Memory B cell (primary cell): ENCODE results near the gene FBXL14.

Source experiments
- ATAC-seq: fragments of 150-1000 bp; cut with Tn5 transposase; 2 replicates; pipeline ENCODE4 v1.10.0; 2021; ENCODE audit warnings: low read depth, mild to moderate bottlenecking, moderate library complexity
- DNase-seq, 2 donors: peaks; one replicate each; pipeline ENCODE4 v3.0.0; 2022; ENCODE audit warnings: low spot score in 2 of 2
- H3K27ac Mint-ChIP-seq: one replicate; pipeline ENCODE4 v1.8.0; 2022; ENCODE audit warnings: mild to moderate bottlenecking, moderate library complexity, mixed read lengths
- H3K27me3 Mint-ChIP-seq: one replicate; pipeline ENCODE4 v1.8.0; 2022; ENCODE audit warnings: mixed read lengths
- H3K36me3 Mint-ChIP-seq: one replicate; pipeline ENCODE4 v1.8.0; 2022; ENCODE audit warnings: mild to moderate bottlenecking, mixed read lengths
- H3K4me1 Mint-ChIP-seq: one replicate; pipeline ENCODE4 v1.8.0; 2022; ENCODE audit warnings: mixed read lengths
- H3K4me3 Mint-ChIP-seq: one replicate; pipeline ENCODE4 v1.8.0; 2022; ENCODE audit warnings: mild to moderate bottlenecking, moderate library complexity, mixed read lengths
- H3K9me3 Mint-ChIP-seq: one replicate; pipeline ENCODE4 v1.8.0; 2022; ENCODE audit warnings: mixed read lengths

FBXL14 gene

DNA sequence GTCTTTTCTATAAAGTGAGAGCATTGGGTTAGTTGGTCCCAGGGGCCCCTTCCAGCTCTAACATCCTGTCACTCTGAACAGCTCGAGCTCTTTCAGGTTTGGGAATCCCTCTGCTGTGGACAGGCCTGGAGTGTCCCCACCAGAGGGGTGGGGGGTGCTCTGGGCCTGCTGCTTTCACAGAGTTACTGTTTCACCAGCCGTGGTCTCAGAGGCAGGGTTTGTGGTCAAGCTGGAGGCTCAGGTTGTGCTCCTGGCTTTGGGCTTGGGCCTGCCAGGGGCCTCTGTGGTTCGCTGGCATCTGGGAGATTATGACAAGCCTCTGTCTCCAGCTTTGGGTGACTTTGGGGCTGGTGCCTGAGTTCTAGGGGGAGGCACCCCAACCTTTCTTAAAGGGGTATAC is 59.6 kb downstream of the FBXL14 start:
- peaks cover 18% of the 10 kb centered on the region for H3K27me3 Mint-ChIP-seq
- H3K36me3 Mint-ChIP-seq: no peaks in the 10 kb centered on the region
- no peak for ATAC-seq
- peaks cover 16% of the 10 kb centered on the region for H3K4me1 Mint-ChIP-seq
- H3K27ac Mint-ChIP-seq: no peak overlapping the region
- H3K4me3 Mint-ChIP-seq: no peak overlapping the region
- H3K9me3 Mint-ChIP-seq: no peaks in the 10 kb centered on the region
- DNase-seq: no peak

DNA sequence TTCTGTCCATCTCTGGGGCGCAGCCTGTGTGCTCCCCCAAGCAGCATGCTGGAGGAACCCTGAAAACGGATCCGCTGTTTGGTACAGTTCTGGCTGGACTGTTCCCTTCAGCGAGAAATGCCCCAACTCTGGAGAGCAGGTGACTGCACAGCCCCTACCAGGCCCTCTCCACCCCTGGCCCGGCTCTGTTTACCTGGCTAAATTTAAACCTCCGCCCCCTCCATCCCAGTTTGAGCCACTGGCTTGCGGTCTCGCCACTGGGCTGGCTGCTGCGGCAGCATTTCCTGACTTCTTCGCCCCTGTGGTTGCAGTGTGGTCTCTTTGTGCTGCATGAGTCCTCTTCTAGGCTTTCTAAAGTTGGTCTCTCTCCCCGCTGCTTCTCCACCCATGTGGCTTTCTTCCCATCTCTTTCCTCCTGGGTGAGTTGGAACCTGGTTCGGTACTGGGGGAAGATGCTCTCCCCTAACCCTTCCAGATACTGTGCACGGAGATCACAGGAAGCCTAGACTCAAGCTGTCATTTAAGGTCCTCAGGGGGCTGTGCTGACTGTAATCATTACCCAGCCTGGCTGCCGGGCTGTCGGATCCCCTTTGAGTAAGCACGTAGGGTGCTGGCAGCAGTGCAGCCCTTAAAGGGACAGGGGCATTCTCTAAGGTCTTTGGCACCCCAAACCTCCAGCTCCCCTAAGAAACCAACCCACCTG is 60.6 kb downstream of the FBXL14 start:
- peaks cover 20% of the 10 kb centered on the region for H3K27me3 Mint-ChIP-seq
- ATAC-seq: peak; percentile 36
- no peak for DNase-seq
- peak overlapping the region; percentile 76 for H3K4me3 Mint-ChIP-seq
- no peaks in the 10 kb centered on the region for H3K9me3 Mint-ChIP-seq
- peaks cover 18% of the 10 kb centered on the region for H3K4me1 Mint-ChIP-seq
- no peaks in the 10 kb centered on the region for H3K36me3 Mint-ChIP-seq
- H3K27ac Mint-ChIP-seq: peak overlapping the region; percentile 3

DNA sequence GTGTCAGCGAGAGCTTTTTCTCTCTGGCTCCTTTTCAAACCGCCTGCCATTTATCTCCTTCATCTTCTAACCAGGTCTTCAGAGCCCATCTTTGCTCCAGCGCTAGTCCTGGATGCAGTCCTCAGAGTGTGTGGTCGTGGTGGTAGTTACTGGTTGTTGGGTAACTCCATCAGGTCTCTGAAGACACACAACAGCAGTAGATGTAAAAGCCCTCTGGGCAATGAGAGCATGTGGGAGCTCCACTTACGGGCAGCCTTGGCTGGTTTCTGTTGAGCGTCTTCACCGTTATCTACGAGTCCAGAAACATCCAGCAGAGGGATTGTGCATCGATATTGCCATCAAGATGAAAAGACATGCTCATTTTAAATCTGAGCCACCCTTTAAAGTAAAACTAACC is 61.2 kb downstream of the FBXL14 start:
- Mint-ChIP-seq H3K36me3 (no peaks in the 10 kb centered on the region), H3K4me1 (peaks cover 18% of the 10 kb centered on the region), H3K4me3 (peak overlapping the region; percentile 76), H3K27ac (no peak overlapping the region), H3K27me3 (peaks cover 23% of the 10 kb centered on the region), H3K9me3 (no peaks in the 10 kb centered on the region)
- ATAC-seq (peak; percentile 61), DNase-seq (no peak)

DNA sequence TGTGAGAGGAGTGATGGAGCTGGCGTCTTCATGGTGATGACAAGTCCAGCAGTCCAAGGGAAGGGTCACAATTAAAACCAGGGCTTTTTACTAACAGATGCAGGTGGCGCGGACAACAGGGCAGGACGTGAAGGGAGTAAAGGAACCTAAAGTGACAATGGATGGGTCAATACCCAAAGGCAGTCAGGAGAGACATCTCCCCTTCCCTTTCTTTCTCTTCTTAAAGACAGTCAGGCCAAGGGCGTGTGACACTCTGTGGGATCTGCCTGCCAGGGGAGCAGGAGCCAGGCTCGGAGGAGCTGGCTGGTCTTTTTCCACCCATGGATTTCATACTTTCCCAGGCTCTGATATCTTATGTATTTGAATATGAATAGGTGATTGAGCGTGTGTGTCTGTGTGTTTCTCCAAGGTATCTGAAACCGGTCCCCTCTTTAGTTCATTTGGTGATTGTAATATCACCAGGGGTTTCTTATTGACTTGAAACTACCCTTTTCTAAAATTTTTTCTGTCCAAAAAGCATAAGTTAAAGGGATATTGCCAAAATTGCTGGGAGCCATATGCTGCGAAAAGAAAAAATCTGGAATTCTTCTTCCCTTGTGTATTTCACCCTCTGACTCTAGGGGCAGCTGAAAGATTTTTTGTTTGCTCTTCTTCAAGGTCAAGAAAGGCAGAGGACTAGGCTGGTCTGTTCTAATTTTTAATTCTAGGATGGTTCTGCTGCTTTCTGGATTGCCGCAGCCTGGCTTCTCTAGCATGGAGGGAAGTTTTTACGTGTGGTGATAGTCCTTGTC is 61.8 kb downstream of the FBXL14 start:
- H3K4me1 Mint-ChIP-seq: peaks cover 18% of the 10 kb centered on the region
- no peak for DNase-seq
- no peaks in the 10 kb centered on the region for H3K36me3 Mint-ChIP-seq
- H3K4me3 Mint-ChIP-seq: peak overlapping the region; percentile 76
- no peak overlapping the region for H3K27ac Mint-ChIP-seq
- peaks cover 26% of the 10 kb centered on the region for H3K27me3 Mint-ChIP-seq
- no peaks in the 10 kb centered on the region for H3K9me3 Mint-ChIP-seq
- no peak for ATAC-seq

GRCh38 chr12:1531654-1532374 is 62.6 kb downstream of the FBXL14 start:
- no peaks in the 10 kb centered on the region for H3K36me3 Mint-ChIP-seq

GRCh38 chr12:1531153-1531653 is 63.2 kb downstream of the FBXL14 start:
- Mint-ChIP-seq H3K36me3 (no peaks in the 10 kb centered on the region), H3K27ac (no peak overlapping the region), H3K27me3 (peaks cover 25% of the 10 kb centered on the region), H3K4me3 (peak overlapping the region; percentile 74), H3K9me3 (no peaks in the 10 kb centered on the region), H3K4me1 (peaks cover 18% of the 10 kb centered on the region)
- ATAC-seq (peak; percentile 6), DNase-seq (peak; percentile 7 to 48)

More at GRCh38 chr12:1531654-1532374, 62.6 kb downstream of the FBXL14 start:
- DNase-seq: no peak
- no peak for ATAC-seq
- peaks cover 18% of the 10 kb centered on the region for H3K4me1 Mint-ChIP-seq
- H3K27me3 Mint-ChIP-seq: peaks cover 23% of the 10 kb centered on the region
- no peaks in the 10 kb centered on the region for H3K9me3 Mint-ChIP-seq
- peak overlapping the region; percentile 74 for H3K4me3 Mint-ChIP-seq
- H3K27ac Mint-ChIP-seq: no peak overlapping the region

GRCh38 chr12:1530592-1531152 is 63.7 kb downstream of the FBXL14 start:
- no peak overlapping the region for H3K4me3 Mint-ChIP-seq
- peaks cover 28% of the 10 kb centered on the region for H3K27me3 Mint-ChIP-seq
- H3K9me3 Mint-ChIP-seq: no peaks in the 10 kb centered on the region
- peak; percentile 16 for ATAC-seq
- no peak overlapping the region for H3K27ac Mint-ChIP-seq
- peak in 1 of 2 donors; percentile 25 for DNase-seq
- H3K4me1 Mint-ChIP-seq: peaks cover 22% of the 10 kb centered on the region
- H3K36me3 Mint-ChIP-seq: no peaks in the 10 kb centered on the region

DNA sequence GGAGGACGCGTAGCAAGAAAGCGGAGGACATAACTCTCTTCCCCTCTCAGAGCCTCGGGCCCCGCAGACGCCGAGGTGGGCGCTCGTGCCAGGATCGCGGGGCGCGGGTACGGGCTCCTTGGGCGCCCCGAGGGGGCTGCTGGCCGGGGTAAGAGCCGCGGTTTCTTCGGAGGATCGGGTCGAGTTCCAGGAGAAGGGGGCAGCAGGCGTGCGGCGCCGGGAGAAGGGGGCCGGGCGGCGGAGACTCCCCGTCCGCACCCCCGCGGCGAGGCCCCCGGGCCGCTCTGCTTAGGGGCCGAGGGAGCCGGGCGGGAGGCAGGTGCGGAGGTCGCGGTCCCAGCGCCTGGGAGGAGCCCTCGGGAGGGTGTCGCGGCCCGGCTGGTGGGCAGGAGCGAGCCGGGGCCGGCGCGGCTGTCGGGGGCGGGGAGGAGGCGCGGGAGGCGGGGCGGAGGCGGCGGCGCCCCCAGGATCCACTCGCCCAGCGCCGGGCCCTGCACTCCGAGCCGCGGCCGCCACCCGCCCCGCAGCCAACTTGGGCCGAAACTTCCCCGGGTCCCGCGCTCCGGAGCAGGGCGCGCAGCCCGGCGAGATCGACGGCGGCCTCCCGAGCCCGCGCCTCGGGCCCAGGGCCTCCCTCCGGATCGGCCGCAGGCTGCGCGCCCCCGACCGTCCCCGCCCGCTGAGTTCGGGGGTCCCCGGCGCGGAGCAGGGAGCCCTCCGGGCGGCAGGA is 64.4 kb downstream of the FBXL14 start:
- H3K9me3 Mint-ChIP-seq: no peaks in the 10 kb centered on the region
- peaks cover 26% of the 10 kb centered on the region for H3K4me1 Mint-ChIP-seq
- DNase-seq: peak; percentile 5 to 39
- H3K27me3 Mint-ChIP-seq: peaks cover 32% of the 10 kb centered on the region
- H3K4me3 Mint-ChIP-seq: peak overlapping the region; percentile 93
- H3K36me3 Mint-ChIP-seq: no peaks in the 10 kb centered on the region
- no peak overlapping the region for H3K27ac Mint-ChIP-seq
- peak; percentile 33 for ATAC-seq

GRCh38 chr12:1529228-1529861 is 65.0 kb downstream of the FBXL14 start:
- Mint-ChIP-seq H3K27ac (no peak overlapping the region), H3K4me3 (peak overlapping the region; percentile 93), H3K4me1 (peaks cover 26% of the 10 kb centered on the region), H3K9me3 (no peaks in the 10 kb centered on the region), H3K27me3 (peaks cover 32% of the 10 kb centered on the region), H3K36me3 (no peaks in the 10 kb centered on the region)
- ATAC-seq (no peak), DNase-seq (no peak)

DNA sequence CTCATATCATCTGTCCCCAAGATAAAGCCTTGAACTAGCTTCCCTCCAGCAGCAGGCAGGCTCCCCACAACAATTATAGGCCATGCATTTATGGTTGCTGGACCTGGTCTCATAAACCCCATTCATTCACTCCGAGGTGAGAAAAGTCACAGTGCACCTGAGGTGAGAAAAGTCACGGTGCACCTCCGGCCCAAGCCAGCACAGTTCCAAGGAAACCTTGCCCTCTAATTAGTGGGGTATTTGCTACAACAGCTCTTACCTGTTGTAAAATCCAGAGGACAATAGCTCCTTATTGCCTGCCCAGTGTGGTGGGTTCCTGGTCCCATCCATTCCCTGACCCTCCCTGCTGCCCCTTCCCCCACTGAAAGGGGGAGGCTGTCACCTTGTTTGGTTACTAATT is 65.6 kb downstream of the FBXL14 start:
- Mint-ChIP-seq H3K9me3 (no peaks in the 10 kb centered on the region), H3K4me3 (no peak overlapping the region), H3K27me3 (peaks cover 34% of the 10 kb centered on the region)

DNA sequence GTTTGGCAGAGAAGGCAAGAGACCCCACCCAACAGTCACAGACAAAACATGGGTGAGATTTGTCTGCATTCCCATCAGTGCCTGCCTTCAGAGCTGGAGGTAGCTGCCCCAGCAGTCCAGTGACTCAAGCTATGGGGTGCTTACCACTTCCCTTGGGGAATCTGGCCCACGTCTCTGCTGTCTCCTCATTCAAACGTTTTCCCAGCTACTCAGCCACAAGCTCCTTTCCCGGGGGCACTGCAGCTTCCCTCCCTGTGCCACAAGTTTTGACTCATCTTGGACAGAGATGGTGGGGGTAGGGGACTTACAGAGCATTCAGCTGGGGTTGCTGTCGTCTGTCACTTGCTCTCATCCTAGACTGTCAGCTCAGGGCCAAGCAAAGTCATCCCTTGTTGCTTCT is 66.6 kb downstream of the FBXL14 start:
- no peaks in the 10 kb centered on the region for H3K9me3 Mint-ChIP-seq
- ATAC-seq (no peak), DNase-seq (no peak)
- H3K4me1 Mint-ChIP-seq: peaks cover 15% of the 10 kb centered on the region
- H3K27me3 Mint-ChIP-seq: peaks cover 37% of the 10 kb centered on the region
- H3K36me3 Mint-ChIP-seq: no peaks in the 10 kb centered on the region
- no peak overlapping the region for H3K27ac Mint-ChIP-seq
- no peak overlapping the region for H3K4me3 Mint-ChIP-seq

More for the DNA sequence above, 65.6 kb downstream of the FBXL14 start:
- Mint-ChIP-seq H3K27ac (no peak overlapping the region), H3K36me3 (no peaks in the 10 kb centered on the region), H3K4me1 (peaks cover 23% of the 10 kb centered on the region)
- no peak for DNase-seq
- ATAC-seq: no peak

DNA sequence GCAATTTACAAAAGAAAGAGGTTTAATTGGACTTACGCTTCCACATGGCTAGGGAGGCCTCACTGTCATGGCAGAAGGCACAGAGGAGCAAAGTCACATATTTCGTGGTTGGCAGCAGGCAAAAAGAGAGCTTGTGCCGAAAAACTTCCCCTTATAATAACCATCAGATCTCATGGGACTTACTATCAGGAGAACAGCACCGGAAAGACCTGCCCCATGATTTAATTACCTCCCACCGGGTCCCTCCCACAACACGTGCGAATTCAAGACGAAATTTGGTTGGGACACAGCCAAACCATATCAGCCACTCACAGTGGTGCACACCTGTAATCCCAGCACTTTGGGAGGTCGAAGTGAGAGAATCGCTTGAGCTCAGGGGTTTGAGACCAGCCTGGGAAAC is 68.5 kb downstream of the FBXL14 start:
- H3K9me3 Mint-ChIP-seq: no peaks in the 10 kb centered on the region
- H3K4me1 Mint-ChIP-seq: peaks cover 10% of the 10 kb centered on the region
- ATAC-seq (peak; percentile 36), DNase-seq (no peak)
- H3K36me3 Mint-ChIP-seq: no peaks in the 10 kb centered on the region
- H3K27ac Mint-ChIP-seq: no peak overlapping the region
- peaks cover 32% of the 10 kb centered on the region for H3K27me3 Mint-ChIP-seq
- H3K4me3 Mint-ChIP-seq: peak overlapping the region; percentile 19

- no peaks in the 10 kb centered on the region for H3K9me3 Mint-ChIP-seq
- no peak overlapping the region for H3K4me3 Mint-ChIP-seq
- H3K27me3 Mint-ChIP-seq: peaks cover 37% of the 10 kb centered on the region
- H3K27ac Mint-ChIP-seq: no peak overlapping the region
- H3K36me3 Mint-ChIP-seq: no peaks in the 10 kb centered on the region
- no peak for ATAC-seq
- peaks cover 8% of the 10 kb centered on the region for H3K4me1 Mint-ChIP-seq
- DNase-seq: no peak
These were observed 70.8 kb downstream of the FBXL14 start for GRCh38 chr12:1523558-1524050.
